ENCODE measurements around the gene NUDT4.

DNA sequence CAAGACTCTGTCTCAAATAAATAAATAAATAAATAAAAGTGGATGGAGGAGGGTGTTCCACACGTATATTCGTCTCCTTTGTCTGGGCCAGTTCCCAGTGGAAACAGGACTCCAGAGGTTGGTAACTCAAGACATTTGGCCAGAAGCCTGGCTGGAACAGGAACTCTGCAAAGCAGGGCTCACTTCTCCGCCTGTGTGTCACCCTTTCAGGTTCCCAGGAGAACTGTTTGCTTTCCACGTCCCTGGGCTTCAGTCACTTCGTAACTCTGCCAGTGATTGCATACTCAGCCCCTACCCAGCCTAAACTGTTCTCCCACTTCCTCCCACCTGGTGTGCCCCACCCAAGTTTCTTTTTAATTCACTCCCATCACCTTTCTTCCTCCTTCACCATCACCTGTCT lies 71.1 kb downstream of the NUDT4 start:
- TF ChIP-seq, protein P1, sequence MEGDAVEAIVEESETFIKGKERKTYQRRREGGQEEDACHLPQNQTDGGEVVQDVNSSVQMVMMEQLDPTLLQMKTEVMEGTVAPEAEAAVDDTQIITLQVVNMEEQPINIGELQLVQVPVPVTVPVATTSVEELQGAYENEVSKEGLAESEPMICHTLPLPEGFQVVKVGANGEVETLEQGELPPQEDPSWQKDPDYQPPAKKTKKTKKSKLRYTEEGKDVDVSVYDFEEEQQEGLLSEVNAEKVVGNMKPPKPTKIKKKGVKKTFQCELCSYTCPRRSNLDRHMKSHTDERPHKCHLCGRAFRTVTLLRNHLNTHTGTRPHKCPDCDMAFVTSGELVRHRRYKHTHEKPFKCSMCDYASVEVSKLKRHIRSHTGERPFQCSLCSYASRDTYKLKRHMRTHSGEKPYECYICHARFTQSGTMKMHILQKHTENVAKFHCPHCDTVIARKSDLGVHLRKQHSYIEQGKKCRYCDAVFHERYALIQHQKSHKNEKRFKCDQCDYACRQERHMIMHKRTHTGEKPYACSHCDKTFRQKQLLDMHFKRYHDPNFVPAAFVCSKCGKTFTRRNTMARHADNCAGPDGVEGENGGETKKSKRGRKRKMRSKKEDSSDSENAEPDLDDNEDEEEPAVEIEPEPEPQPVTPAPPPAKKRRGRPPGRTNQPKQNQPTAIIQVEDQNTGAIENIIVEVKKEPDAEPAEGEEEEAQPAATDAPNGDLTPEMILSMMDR (optimal IDR thresholded peaks at IDR 0.05 in 1 of 3, IDR thresholded peaks at IDR 0.05 in 1 of 3, conservative IDR thresholded peaks at IDR 0.05 in 1 of 3; ENCODE audit: extremely low read depth in 1 of 3, insufficient read depth in 2 of 3, low read length in 3 of 3): no peak
- no peak for TF ChIP-seq EZH2 (IDR thresholded peaks at IDR 0.05; ENCODE audit: low read length)

All from keratinocyte (primary cell).